Cardiac muscle cell (in vitro differentiated cells and primary cell): ENCODE measurements around the gene PARVA. TPM values are rescaled to one million over a fixed set of nuclear protein-coding genes. Genes with fewer than 3 reads are reported as not detected.

ENCODE experiments used
- DNase-seq, 2 donors: peaks; one replicate each; pipeline versions ENCODE4 v3.0.0 to v3.0.0-alpha.2; 2010 to 2017; ENCODE audit warnings: low read depth in 1 of 2, low spot score in 1 of 2
- H3K27ac ChIP-seq: fragments of 200-600 bp; sonication (generic); 2 replicates; pipeline ENCODE4 v1.5.1; 2016
- H3K27me3 ChIP-seq: fragments of 200-600 bp; sonication (generic); 2 replicates; pipeline ENCODE4 v1.6.0; 2016; ENCODE audit warnings: control low read depth
- H3K36me3 ChIP-seq: fragments of 200-600 bp; sonication (generic); 2 replicates; pipeline ENCODE4 v1.5.1; 2016; ENCODE audit warnings: control low read depth
- H3K4me1 ChIP-seq: fragments of 200-600 bp; sonication (generic); 2 replicates; pipeline ENCODE4 v1.8.1; 2017; ENCODE audit warnings: low read depth, mild to moderate bottlenecking, mixed run types
- H3K4me3 ChIP-seq: fragments of 200-600 bp; sonication (generic); 2 replicates; pipeline ENCODE4 v1.5.1; 2016; ENCODE audit warnings: mild to moderate bottlenecking
- H3K9me3 ChIP-seq: fragments of 200-600 bp; sonication (generic); 2 replicates; pipeline ENCODE4 v1.5.1; 2017; ENCODE audit warnings: low read depth, mild to moderate bottlenecking, control low read depth
- polyA plus RNA-seq: library from polyadenylated mRNA; unstranded; fragments of >200 nt; fragmentation: Nextera tagmentation; extraction: Ambion mirVana; gene quantifications from 2 replicates; pipeline ENCODE4 v1.2.1, GENCODE V29; 2016
- total RNA-seq: library from RNA; depleted of rRNA; stranded (reverse); fragments of >200 nt; gene quantifications from 2 replicates; pipeline ENCODE4 v1.2.3, GENCODE V29; 2016
- TF ChIP-seq, protein P1 (sequence below): IDR thresholded peaks from 2 replicates; pipeline ENCODE4 v1.5.1; 2012; ENCODE audit warnings: low read depth, mild to moderate bottlenecking, low read length

PARVA gene
- total and polyA plus RNA-seq, 2 experiments from 2014 or later = 13.0 to 24.2 TPM

DNA sequence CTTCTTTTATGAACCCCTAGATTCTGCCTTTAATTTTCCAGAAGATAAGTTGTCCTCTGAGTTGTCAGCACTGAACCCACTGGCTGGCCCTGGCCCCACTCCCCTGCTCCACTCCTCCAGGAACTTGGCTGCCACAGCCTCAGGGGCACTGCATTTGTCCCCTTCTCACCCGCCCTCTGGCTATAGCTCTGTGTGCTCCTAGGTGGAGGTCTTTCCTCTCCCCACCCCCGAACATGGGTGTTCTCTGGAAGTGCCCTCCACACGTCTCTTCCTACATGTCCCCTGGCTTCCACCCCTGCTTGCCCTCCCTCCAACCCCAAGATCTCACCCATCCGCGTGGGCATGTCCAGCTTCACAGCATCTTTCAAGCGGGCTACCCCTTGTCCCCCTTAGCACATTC, 159.2 kb downstream of the PARVA start:
- Histone ChIP-seq H3K27ac (no peak overlapping the region), H3K4me3 (no peak overlapping the region), H3K27me3 (no peaks in the 10 kb centered on the region), H3K9me3 (no peaks in the 10 kb centered on the region), H3K36me3 (no peaks in the 10 kb centered on the region), H3K4me1 (no peaks in the 10 kb centered on the region)
- TF ChIP-seq, protein P1, sequence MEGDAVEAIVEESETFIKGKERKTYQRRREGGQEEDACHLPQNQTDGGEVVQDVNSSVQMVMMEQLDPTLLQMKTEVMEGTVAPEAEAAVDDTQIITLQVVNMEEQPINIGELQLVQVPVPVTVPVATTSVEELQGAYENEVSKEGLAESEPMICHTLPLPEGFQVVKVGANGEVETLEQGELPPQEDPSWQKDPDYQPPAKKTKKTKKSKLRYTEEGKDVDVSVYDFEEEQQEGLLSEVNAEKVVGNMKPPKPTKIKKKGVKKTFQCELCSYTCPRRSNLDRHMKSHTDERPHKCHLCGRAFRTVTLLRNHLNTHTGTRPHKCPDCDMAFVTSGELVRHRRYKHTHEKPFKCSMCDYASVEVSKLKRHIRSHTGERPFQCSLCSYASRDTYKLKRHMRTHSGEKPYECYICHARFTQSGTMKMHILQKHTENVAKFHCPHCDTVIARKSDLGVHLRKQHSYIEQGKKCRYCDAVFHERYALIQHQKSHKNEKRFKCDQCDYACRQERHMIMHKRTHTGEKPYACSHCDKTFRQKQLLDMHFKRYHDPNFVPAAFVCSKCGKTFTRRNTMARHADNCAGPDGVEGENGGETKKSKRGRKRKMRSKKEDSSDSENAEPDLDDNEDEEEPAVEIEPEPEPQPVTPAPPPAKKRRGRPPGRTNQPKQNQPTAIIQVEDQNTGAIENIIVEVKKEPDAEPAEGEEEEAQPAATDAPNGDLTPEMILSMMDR = no peak
- DNase-seq = no peak

DNA sequence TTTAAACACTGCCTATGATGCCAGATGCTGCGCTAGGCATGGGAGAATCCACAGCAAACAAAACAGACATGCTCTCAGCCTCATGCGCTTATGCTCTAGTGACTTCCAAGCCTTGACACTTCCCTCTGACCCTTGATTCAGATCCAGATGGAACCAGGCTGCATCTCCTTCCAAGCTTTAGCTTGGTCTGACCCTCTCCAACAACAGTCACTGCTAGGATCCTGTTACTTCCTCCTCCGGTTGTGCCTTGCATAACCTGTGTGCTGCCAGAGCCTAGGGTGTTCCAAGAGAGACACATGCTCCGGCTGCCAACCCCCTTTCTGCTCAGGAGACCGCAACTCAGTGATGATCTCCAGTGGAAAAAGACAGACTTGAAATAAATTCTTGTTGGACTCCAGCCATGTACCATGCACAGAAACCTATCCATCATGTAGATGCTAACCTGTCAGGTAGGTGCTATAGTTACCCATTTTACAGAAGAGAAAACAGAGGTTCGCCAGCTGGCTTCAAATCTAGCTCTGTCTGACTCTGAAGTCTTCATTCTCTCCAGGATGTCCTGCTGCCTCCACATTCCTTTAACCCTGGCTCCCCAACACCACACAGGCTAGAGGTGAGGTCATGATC, 160.5 kb downstream of the PARVA start:
- TF ChIP-seq, protein P1 = no peak
- no peak overlapping the region for H3K4me3 ChIP-seq
- no peak for DNase-seq
- H3K9me3 ChIP-seq = no peaks in the 10 kb centered on the region
- no peaks in the 10 kb centered on the region for H3K4me1 ChIP-seq
- no peaks in the 10 kb centered on the region for H3K27me3 ChIP-seq
- H3K27ac ChIP-seq = no peak overlapping the region
- H3K36me3 ChIP-seq = no peaks in the 10 kb centered on the region

DNA sequence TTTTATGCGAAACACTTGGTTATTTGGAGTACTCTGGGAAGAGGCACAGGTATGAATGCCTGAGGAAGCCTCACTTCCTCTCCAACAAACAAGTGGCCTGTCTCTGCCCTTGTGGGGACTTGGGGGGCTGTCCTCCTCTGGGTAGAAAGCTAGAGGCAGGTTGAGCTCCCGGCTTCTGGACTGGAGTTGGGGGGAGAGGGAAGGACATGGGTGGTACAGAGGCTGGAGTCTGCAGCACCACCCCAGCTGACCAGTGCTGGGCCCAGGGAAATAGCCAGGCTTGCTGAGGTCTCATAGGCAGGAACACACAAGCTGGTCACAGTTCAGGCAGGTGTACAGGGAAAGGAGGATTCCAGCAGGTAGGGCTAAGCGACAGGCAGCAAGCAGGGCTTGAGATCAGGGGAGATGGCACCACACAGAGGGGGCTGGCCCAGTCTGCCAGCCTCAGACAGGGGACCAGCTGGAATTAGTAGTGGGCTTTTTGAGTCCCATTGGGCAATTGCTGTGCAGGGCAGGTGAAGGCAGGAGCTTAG, 161.6 kb downstream of the PARVA start:
- Histone ChIP-seq H3K4me3 (no peak overlapping the region), H3K27ac (no peak overlapping the region), H3K36me3 (no peaks in the 10 kb centered on the region), H3K4me1 (no peaks in the 10 kb centered on the region), H3K9me3 (no peaks in the 10 kb centered on the region), H3K27me3 (no peaks in the 10 kb centered on the region)
- DNase-seq = no peak
- TF ChIP-seq, protein P1 = no peak

DNA sequence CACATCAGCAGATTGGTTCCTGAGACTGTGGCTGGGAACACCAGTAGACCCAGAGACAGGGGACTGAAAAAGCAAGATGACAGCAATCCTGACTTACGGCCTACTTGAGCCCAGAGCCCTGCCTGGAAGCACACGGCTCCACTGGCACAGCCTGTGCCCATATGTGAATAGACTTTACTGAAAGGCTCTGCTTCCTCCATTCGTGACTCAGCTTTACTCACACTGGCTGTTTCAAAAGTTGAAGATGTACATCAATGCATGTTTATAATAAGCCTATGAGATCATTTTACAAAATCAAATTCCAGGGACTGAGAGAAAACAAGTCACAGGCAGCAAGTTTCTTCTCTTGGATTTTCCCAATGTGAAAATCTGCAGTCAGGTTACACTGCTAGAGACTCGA, 162.2 kb downstream of the PARVA start:
- Histone ChIP-seq H3K4me1 (no peaks in the 10 kb centered on the region), H3K36me3 (no peaks in the 10 kb centered on the region), H3K9me3 (no peaks in the 10 kb centered on the region), H3K27ac (no peak overlapping the region), H3K4me3 (no peak overlapping the region), H3K27me3 (no peaks in the 10 kb centered on the region)
- TF ChIP-seq, protein P1 = no peak
- DNase-seq = peak in 1 of 2 donors; percentile 76

DNA sequence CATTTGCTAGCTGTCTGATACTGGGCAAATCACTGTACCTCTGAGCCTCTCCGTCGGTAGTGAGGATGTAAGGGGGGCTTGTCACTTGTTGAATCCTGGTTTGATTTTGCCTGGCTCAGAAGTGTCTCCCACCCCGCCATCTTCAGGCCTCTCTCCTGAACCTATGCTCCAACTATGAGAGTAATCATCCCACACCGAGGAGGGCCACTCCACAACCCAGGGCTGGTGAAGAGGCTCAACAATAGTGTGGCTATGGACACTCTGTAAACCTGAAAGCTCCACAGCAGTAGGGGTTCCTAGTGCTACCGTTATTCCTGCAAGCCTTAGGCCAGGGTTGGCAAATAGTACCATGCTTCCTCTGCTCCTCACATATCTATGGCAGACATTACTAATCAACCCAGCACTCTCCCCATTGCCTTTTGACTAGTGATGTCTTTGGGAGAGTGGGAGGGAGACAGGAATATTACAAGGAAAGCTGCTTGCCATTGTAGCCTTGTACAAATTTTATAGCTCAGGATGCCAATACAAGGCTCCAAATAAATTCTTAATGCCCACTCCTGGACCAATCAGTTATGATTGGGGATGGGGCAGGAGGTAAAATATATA, 162.8 kb downstream of the PARVA start:
- Histone ChIP-seq H3K27me3 (no peaks in the 10 kb centered on the region), H3K36me3 (no peaks in the 10 kb centered on the region), H3K4me3 (no peak overlapping the region), H3K4me1 (no peaks in the 10 kb centered on the region), H3K9me3 (no peaks in the 10 kb centered on the region), H3K27ac (no peak overlapping the region)
- TF ChIP-seq, protein P1 = no peak
- peak in 1 of 2 donors; percentile 63 for DNase-seq
